Retinal pigment epithelial cell (primary cell): ENCODE measurements around the gene ALAS1.

Experiments used
- DNase-seq: peaks from one replicate; pipeline ENCODE4 v3.0.0-alpha.2; 2010; ENCODE audit warnings: low read depth
- H3K4me3 ChIP-seq: 2 replicates; pipeline ENCODE4 v1.5.1; 2011; ENCODE audit warnings: mild to moderate bottlenecking, low read length, control low read depth, moderate library complexity
- TF ChIP-seq, protein P1 (sequence below): conservative IDR thresholded peaks from 2 replicates; pipeline ENCODE4 v1.5.1; 2011; ENCODE audit warnings: low read depth, low read length, control low read depth, inconsistent platforms

The ALAS1 gene

GRCh38 chr3:52221141-52221562, 23.2 kb downstream of the ALAS1 start:
- TF ChIP-seq, protein P1, sequence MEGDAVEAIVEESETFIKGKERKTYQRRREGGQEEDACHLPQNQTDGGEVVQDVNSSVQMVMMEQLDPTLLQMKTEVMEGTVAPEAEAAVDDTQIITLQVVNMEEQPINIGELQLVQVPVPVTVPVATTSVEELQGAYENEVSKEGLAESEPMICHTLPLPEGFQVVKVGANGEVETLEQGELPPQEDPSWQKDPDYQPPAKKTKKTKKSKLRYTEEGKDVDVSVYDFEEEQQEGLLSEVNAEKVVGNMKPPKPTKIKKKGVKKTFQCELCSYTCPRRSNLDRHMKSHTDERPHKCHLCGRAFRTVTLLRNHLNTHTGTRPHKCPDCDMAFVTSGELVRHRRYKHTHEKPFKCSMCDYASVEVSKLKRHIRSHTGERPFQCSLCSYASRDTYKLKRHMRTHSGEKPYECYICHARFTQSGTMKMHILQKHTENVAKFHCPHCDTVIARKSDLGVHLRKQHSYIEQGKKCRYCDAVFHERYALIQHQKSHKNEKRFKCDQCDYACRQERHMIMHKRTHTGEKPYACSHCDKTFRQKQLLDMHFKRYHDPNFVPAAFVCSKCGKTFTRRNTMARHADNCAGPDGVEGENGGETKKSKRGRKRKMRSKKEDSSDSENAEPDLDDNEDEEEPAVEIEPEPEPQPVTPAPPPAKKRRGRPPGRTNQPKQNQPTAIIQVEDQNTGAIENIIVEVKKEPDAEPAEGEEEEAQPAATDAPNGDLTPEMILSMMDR, result no peak
- no peak overlapping the region for H3K4me3 ChIP-seq
- no peak for DNase-seq

- H3K4me3 ChIP-seq, result no peak overlapping the region
- TF ChIP-seq, protein P1, result no peak
- no peak for DNase-seq
These were observed 23.8 kb downstream of the ALAS1 start for GRCh38 chr3:52221563-52222318.

DNA sequence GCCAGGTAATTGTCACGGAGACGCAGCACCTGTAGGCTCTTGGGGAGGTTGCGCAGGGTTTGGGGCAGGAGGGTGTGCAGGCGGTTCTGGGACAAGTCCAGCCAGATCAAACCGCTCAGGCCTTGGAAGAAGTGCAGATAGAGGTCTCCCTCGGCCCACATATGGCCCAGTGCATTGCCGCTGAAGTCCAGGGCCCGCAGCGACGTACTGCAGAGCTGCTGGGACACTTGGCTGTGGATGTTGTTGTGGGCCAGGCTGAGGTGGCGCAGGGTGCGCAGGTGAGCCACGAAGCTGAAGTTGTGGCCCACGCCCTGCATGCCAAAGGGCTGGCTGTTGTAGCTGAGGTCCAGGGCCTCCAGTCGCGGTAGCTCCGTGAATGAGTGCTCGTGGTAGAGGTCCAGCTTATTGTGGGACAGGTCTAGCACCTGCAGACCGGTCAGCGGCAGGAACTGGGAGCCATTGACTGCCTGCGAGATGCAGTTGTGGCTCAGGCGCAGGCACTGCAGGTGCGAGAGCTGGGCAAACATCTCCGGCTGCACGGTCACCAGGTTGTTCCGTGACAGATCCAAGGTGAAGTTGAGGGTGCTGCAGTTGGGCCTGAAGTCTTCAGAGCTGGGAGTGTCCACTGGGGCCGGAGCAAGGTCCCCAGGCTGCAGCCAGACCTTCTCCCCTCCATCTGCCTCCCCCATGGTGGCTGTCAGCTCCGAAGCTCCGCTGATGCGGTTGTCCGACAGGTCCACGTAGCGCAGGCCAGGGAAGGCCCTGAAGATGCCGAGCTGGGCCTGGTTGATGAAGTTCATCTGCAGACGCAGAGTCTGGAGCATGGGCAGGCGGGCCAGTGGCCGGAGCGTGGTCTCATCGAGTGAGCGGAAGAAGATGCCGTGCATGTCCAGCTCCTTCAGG, 24.6 kb downstream of the ALAS1 start:
- DNase-seq, result no peak
- TF ChIP-seq, protein P1, result no peak
- no peak overlapping the region for H3K4me3 ChIP-seq

- TF ChIP-seq, protein P1, result no peak
- DNase-seq, result no peak
- H3K4me3 ChIP-seq, result no peak overlapping the region
These were observed 25.8 kb downstream of the ALAS1 start for GRCh38 chr3:52223449-52224408.

- no peak within 1 kb of the TSS for H3K4me3 ChIP-seq
- TF ChIP-seq, protein P1, result no peak
- DNase-seq, result no peak
These were observed 27.7 kb downstream of the ALAS1 start, which contains the start of gene TLR9 for GRCh38 chr3:52225452-52226228. TSS of gene TLR9 (minus strand) at chr3:52225645. CDS start at chr3:52225529, 116 bp downstream.
